Dendritic cell treated with granulocyte-macrophage colony-stimulating factor and Interleukin-4, amounts not matched to agents 40 ng/mL and 50 ng/mL, for 4 days (primary cell): Measurements from ENCODE around the gene HDAC9.

Source experiments
- H3K27ac Mint-ChIP-seq: one replicate; pipeline ENCODE4 v1.8.0; 2022; ENCODE audit warnings: mild to moderate bottlenecking, mixed read lengths
- H3K27me3 Mint-ChIP-seq: one replicate; pipeline ENCODE4 v1.8.0; 2022; ENCODE audit warnings: mild to moderate bottlenecking, mixed read lengths
- H3K36me3 Mint-ChIP-seq: one replicate; pipeline ENCODE4 v1.8.0; 2022; ENCODE audit warnings: low read depth, mixed read lengths
- H3K4me1 Mint-ChIP-seq: one replicate; pipeline ENCODE4 v1.8.0; 2022; ENCODE audit warnings: low read depth, mixed read lengths
- H3K4me3 Mint-ChIP-seq: one replicate; pipeline ENCODE4 v1.8.0; 2022; ENCODE audit warnings: mild to moderate bottlenecking, moderate library complexity, mixed read lengths
- H3K9me3 Mint-ChIP-seq: one replicate; pipeline ENCODE4 v1.8.0; 2022; ENCODE audit warnings: mixed read lengths
- intact Hi-C: fragments of 100-400 bp; cut with micrococcal nuclease; formaldehyde crosslinking; loops from one replicate; pipeline ENCODE4 v1.15.0; 2022

Gene HDAC9

DNA sequence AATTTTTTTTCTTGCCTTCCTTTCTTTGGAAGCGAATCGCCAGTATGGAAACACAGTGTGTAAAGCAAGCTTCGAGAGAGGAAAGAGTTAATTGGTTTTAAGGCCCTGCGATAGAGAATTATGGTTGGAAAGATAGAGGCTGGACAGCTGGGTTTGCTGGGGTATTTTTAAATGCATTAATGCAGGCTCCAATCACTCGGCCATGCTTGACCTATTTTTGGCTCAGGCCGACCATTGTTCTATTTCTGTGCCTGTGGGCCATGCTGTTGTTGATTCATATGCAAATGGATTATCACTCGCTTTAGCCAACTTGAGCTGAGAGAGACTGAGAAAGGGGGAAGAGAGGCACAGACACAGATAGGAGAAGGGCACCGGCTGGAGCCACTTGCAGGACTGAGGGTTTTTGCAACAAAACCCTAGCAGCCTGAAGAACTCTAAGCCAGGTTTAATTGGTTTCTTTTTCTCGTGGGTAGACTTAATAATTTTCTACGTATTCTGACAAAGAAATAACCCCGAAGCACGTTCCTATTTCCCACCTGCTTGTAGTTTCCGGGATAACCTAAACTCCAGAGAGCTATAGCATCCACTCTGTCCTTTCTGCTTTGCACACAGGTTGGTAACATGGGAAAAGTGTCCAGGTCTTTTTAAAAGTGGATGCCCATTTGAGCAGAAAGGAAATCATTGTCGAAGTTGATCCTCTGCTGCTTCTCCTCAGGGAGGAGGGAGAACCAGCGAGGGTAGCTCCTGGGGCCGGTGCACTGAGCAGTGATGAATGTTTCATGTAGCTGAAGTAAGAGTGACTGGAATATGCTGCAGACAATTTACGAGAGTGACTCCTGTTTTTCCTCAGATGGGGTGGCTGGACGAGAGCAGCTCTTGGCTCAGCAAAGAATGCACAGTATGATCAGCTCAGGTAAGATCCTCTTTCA lies at the start of gene HDAC9:
Gene HDAC9, plus strand, starts transcription at position 338 of the 929 bp plus-strand sequence. Its CDS starts 554 bp downstream, at position 892.
- intact Hi-C loops, result loop anchor here (10.0 kb wide), 2 partner anchors 111 to 141 kb away; no protein-coding TSS in a partner anchor

DNA sequence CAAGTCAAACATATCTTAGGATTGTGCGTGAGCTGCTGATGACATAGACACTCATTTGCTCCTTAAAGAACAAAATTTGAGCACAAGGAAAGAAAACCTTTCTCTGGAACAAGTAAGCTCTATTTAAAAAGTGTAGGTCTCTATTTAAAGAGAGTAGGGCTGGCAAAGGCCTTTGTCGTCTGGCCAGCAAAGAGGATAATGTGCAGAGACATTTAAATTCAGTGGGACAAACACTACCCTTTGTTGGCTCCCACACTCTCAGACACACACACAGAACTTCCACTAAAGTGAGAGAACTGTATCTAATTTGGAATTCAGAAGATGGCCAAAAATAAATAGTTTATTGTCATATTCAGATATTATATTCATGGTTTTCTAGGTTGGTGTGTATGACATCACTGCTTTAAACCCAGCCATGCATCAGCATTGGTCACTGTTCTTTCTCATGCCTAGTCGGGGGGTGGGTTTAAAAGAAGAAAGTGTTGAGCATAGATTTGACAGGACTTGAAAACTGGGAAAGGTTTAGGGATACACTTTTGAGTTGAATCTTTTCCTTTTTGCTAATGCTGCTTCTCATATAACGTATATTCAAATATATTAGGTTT lies 49.5 kb upstream of the HDAC9 start:
- Mint-ChIP-seq H3K27me3 (no peaks in the 10 kb centered on the region), H3K4me3 (no peak overlapping the region), H3K9me3 (no peaks in the 10 kb centered on the region), H3K4me1 (no peaks in the 10 kb centered on the region), H3K36me3 (peaks cover 5% of the 10 kb centered on the region), H3K27ac (no peak overlapping the region)
- intact Hi-C loops, result no loop called here

More for the DNA sequence above, at the start of gene HDAC9:
- Mint-ChIP-seq H3K27me3 (peaks cover 2% of the 10 kb centered on the region), H3K27ac (peak within 1 kb of the TSS; percentile 68), H3K9me3 (no peaks in the 10 kb centered on the region), H3K36me3 (no peaks in the 10 kb centered on the region), H3K4me3 (peak within 1 kb of the TSS; percentile 72), H3K4me1 (peaks cover 32% of the 10 kb centered on the region)

DNA sequence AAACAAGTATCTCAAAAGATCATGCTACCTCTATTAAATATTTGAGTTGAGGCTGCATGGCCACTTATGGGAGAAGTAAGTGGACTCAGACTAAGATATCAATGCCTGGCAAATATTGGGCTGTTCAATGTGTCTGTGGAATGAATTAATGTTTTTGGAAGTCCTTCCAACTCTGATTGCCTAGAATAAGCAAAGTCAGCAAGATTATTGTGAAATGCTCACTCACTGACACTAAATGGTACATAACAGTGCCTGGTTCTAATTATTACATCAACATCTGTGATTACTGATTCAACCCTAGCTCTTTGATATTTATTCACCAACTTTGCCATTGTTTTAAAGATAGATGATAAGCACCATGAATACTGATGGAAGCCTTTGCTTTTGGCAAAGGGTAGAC lies 45.5 kb upstream of the HDAC9 start:
- H3K27ac Mint-ChIP-seq, result no peak overlapping the region
- H3K9me3 Mint-ChIP-seq, result peaks cover 10% of the 10 kb centered on the region
- intact Hi-C loops, result no loop called here
- H3K27me3 Mint-ChIP-seq, result no peaks in the 10 kb centered on the region
- no peaks in the 10 kb centered on the region for H3K36me3 Mint-ChIP-seq
- no peaks in the 10 kb centered on the region for H3K4me1 Mint-ChIP-seq
- H3K4me3 Mint-ChIP-seq, result no peak overlapping the region

DNA sequence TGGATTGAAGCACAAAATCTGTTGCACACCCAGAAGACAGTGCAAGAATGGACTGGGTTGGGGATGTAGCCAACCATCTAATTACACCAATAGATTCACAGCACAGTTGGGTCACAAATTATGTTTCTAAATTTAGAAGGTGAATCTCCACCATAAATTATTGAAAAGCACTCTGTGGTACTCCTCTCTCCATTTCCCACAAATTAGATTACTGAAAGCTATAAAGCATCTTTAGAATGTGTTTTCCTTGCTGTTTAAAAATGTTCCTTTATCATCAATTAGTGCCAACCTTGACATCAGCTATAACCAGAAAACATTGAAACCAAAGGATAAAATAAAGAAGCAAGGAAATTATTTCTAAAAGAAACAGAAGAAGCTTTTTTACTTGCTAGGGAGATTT lies 39.9 kb upstream of the HDAC9 start:
- Mint-ChIP-seq H3K9me3 (peaks cover 10% of the 10 kb centered on the region), H3K27ac (no peak overlapping the region), H3K4me1 (peaks cover 22% of the 10 kb centered on the region), H3K36me3 (no peaks in the 10 kb centered on the region), H3K4me3 (no peak overlapping the region), H3K27me3 (no peaks in the 10 kb centered on the region)
- intact Hi-C loops, result no loop called here

DNA sequence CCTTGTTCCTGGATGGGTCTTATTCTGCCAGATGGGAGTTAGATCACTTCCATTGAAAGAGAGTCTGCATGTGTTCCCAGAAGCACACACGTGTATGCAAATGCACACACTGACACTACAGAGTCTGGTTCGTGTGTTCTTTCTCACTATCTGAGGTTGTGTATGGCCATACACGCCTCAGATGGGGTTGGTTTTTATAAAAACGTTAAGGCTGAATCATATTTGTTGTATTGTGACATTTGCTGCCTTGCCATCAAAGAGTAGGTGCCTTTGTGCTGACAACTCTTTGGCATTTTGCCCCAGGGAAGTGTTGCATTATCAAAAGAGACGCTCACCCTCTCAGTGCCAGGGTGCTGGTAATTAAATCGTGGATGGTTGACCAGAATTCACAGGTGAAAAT lies 37.7 kb upstream of the HDAC9 start:
- Mint-ChIP-seq H3K27me3 (no peaks in the 10 kb centered on the region), H3K4me3 (no peak overlapping the region), H3K27ac (no peak overlapping the region), H3K9me3 (no peaks in the 10 kb centered on the region), H3K36me3 (no peaks in the 10 kb centered on the region), H3K4me1 (peaks cover 22% of the 10 kb centered on the region)
- intact Hi-C loops, result no loop called here

DNA sequence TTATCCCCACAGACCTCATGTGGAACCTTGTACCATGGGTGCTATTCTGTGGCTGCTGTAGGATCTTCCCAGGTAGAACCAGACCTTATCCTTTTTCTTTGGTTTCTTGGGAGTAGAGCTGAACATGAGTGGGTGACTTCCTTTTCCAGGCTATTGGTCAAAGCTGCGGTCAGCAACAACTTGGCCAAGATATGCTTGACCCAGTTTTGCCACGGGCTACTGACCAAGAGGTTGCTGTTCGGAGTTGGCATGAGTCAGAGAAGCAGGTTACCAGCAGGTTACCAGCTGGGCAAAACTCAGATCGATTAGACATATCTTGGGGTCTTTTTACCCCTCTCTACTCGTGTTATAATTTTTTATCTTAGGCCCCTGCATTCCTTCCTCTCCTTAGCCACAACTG lies 36.7 kb upstream of the HDAC9 start:
- intact Hi-C loops, result no loop called here
- Mint-ChIP-seq H3K27me3 (no peaks in the 10 kb centered on the region), H3K4me1 (peaks cover 22% of the 10 kb centered on the region), H3K9me3 (no peaks in the 10 kb centered on the region), H3K27ac (peak overlapping the region; percentile 71), H3K36me3 (no peaks in the 10 kb centered on the region), H3K4me3 (no peak overlapping the region)

DNA sequence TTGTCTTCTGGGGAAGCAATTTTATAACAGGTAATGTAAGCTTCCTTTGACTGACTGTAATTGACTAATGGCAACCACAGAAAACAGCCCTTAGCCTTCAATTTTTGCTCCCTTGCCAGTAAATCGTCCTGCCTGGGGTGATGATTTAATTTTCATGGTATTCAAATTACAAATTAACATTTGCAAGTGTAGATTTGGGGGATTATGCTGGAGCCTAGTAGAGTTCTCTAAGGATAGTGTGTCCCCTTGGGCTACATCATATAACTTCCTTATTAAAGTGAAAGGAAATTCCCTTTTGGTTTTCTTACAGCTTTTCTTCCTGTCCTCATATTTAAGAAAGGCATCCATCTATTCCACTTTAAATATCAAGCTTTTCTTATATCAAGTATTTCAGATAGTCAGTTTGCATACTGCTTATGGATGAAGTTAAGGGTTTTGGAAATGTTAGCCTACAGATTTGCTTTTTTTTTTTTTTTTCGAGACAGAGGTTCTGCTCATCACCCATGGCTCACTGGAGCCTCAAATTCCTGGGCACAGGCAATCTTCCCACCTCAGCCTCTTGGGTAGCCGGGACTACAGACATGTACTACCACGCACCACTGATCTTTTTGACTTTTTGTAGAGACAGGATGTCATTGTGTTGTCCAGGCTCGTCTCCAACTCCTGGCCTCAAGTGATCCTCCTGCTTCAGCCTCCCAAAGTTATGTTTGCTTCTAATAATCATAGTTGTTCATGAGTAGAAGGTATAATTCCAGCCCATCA lies 35.9 kb upstream of the HDAC9 start:
- Mint-ChIP-seq H3K9me3 (no peaks in the 10 kb centered on the region), H3K4me1 (peaks cover 22% of the 10 kb centered on the region), H3K27ac (peak overlapping the region; percentile 66), H3K36me3 (no peaks in the 10 kb centered on the region), H3K4me3 (peak overlapping the region; percentile 30), H3K27me3 (no peaks in the 10 kb centered on the region)
- intact Hi-C loops, result no loop called here

DNA sequence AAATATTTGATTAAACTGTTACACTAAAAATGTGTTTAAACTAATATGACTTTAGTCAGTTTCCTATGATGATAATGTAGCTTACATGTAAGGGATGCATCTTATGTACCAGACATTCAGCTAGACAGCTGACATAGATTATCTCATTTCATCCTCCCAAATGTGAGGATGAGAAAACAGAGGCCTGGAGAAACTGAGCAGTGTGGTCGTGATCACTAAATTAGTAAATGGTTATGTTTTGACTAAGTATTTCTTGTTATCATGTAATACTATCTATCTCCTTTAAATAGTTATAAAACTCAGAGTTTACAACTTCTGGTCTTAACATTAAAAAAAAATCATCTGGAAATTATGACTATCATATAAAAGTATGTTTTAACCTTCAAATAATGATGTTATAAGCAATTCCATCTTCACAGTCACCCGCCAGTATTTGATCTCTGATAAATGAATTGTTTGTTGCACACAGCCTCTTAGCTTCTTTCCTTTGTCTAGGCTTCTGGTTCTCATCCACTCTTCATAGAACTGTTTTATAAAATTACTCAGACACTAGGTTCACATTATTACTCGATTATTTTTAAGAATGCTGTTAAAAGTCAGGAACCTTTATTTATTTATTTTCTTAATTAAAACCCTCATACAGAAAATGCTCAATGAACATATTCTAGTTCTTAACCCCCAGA lies 33.6 kb upstream of the HDAC9 start:
- no peaks in the 10 kb centered on the region for H3K36me3 Mint-ChIP-seq
- no peak overlapping the region for H3K27ac Mint-ChIP-seq
- peaks cover 32% of the 10 kb centered on the region for H3K4me1 Mint-ChIP-seq
- no peak overlapping the region for H3K4me3 Mint-ChIP-seq
- intact Hi-C loops, result no loop called here
- no peaks in the 10 kb centered on the region for H3K27me3 Mint-ChIP-seq
- no peaks in the 10 kb centered on the region for H3K9me3 Mint-ChIP-seq

DNA sequence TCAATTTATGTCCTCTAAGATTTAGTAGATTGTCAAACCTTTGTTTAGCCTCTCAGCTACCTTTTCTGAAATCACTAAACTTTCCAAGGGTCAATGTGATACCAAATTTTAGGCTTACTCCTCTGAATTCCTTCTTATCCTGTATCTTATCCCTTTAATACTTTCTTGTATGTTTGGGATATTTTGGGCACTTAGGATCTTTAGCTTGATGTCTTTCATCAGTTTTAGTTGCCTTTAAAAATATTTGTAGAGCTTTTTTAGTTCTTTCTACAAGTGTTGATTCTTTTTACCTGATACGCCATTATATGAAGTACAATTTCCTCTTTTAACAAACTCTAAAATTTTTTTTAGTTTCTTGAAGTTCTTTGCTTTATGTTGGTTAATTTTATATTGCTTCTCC lies 30.7 kb upstream of the HDAC9 start:
- peak overlapping the region; percentile 63 for H3K27ac Mint-ChIP-seq

DNA sequence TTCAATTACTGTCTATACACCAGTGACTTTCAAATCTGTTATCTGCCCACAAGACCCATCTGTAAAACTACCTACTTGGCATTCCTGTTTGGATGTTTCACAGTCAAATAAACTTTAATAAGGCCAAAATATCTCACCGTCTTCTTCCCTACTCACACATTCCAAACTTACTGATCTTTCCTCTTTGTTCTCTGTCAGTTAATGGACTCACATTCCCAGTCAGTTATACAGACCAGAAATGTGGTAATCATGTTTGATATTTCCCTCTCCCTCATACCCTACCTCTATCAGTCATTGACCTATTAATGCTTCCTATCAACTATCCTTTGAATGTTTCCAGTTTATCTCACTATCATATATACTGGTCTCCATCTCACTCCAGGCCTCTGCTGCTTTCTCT lies 28.5 kb upstream of the HDAC9 start:
- Mint-ChIP-seq H3K36me3 (no peaks in the 10 kb centered on the region), H3K9me3 (no peaks in the 10 kb centered on the region), H3K4me1 (peaks cover 17% of the 10 kb centered on the region), H3K27ac (no peak overlapping the region), H3K27me3 (no peaks in the 10 kb centered on the region), H3K4me3 (no peak overlapping the region)
- intact Hi-C loops, result no loop called here

More for the DNA sequence above, 30.7 kb upstream of the HDAC9 start:
- Mint-ChIP-seq H3K4me1 (peaks cover 19% of the 10 kb centered on the region), H3K9me3 (no peaks in the 10 kb centered on the region), H3K27me3 (no peaks in the 10 kb centered on the region), H3K36me3 (no peaks in the 10 kb centered on the region), H3K4me3 (no peak overlapping the region)
- intact Hi-C loops, result no loop called here

DNA sequence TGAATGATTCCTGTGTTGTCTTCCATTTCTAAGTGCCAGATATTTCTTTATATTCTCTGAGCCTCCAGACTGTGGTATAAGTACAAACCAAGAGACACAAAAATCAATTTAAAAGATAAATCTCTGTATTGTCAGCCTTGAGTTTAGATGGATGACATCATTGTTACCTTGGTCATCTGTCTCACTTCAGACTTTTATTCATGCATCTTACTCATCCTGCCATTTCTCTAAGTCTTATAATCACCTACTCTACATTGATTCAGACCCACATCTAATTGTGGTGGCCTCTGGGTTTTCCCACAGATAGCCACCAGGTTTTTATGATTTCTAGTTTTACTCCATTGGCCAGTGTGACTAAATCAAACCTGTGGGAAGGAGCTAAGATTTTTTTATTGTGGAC lies 26.8 kb upstream of the HDAC9 start:
- Mint-ChIP-seq H3K4me1 (peaks cover 22% of the 10 kb centered on the region), H3K36me3 (no peaks in the 10 kb centered on the region), H3K4me3 (no peak overlapping the region), H3K9me3 (no peaks in the 10 kb centered on the region), H3K27me3 (no peaks in the 10 kb centered on the region), H3K27ac (no peak overlapping the region)
- intact Hi-C loops, result no loop called here

DNA sequence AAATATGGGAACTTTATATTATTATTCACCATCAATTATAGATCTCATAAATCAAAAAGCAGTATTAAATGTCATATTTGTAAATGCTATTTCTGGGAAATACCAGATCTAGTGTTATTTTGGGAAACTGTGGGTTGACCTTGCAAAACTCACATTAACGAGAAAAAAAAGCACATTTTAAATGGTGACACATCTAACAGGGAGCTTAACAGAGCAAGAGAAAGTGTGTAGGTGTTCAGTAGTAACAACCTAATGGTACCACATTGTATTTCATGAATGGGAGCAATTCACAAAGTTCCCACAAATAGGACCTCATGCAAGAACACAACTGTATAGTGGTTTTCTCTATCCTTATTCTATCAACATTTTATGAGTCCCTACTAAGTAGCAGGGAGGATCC lies 26.2 kb upstream of the HDAC9 start:
- H3K36me3 Mint-ChIP-seq, result peaks cover under 1% of the 10 kb centered on the region
- peaks cover 22% of the 10 kb centered on the region for H3K4me1 Mint-ChIP-seq
- no peaks in the 10 kb centered on the region for H3K27me3 Mint-ChIP-seq
- H3K27ac Mint-ChIP-seq, result no peak overlapping the region
- intact Hi-C loops, result no loop called here
- H3K4me3 Mint-ChIP-seq, result no peak overlapping the region
- no peaks in the 10 kb centered on the region for H3K9me3 Mint-ChIP-seq

DNA sequence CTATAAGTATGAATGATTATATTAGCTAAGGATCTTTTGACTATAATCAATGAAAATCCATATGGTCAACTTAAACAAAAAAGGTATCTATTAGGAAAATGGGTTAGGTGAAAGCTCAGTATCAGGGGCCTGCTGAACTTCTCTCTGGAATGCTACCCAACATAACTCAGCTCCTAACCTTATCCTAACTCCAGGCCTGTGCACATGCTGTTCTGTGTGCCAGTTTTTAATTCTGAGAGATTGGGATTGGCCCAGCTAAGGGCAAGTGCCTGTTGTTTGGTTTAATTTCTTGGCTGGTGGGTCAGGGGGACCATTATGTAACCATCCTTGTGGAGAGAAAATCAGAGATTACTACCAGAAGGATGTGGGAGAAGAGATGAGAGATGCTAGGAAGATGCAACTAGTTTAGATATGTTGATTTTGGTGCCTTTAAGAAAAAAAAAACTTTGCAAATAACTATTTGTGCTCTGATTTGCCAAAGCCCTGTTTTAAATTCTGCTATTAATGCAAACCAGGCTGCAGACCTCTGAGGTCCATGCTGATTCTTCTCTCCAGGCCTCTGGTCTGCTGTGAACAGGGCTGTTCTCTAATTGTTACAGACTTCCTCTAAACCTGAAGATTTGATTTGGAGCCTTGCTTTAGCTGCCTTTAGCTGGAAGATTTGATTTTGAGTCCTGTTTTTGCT lies 23.9 kb upstream of the HDAC9 start:
- H3K4me3 Mint-ChIP-seq, result no peak overlapping the region
- peaks cover 6% of the 10 kb centered on the region for H3K36me3 Mint-ChIP-seq
- no peak overlapping the region for H3K27ac Mint-ChIP-seq
- H3K9me3 Mint-ChIP-seq, result no peaks in the 10 kb centered on the region
- H3K4me1 Mint-ChIP-seq, result peaks cover 13% of the 10 kb centered on the region
- intact Hi-C loops, result no loop called here
- H3K27me3 Mint-ChIP-seq, result no peaks in the 10 kb centered on the region
